Fibroblast of pulmonary artery (primary cell): ENCODE measurements around the gene GFPT2.

Experiments used
- DNase-seq: peaks from one replicate; pipeline ENCODE4 v3.0.0-alpha.2; 2010; ENCODE audit warnings: low read depth
- H3K4me3 ChIP-seq: replicated peaks from 2 replicates; pipeline ENCODE4 v1.5.1; 2011; ENCODE audit warnings: low read depth, mild to moderate bottlenecking, control low read depth, low read length, moderate library complexity
- CTCF ChIP-seq: IDR thresholded peaks from 2 replicates; pipeline ENCODE4 v1.5.1; 2011; ENCODE audit warnings: mild to moderate bottlenecking, control low read depth, low read length, inconsistent platforms; ENCODE audit errors: missing control alignments

GFPT2 gene

GRCh38 chr5:180379355-180380070 is 26.4 kb upstream of the GFPT2 start:
- H3K4me3 ChIP-seq, result no peak overlapping the region

GRCh38 chr5:180378438-180379344 is 25.6 kb upstream of the GFPT2 start:
- no peak overlapping the region for H3K4me3 ChIP-seq
- no peak for TF ChIP-seq CTCF
- no peak for DNase-seq

More at GRCh38 chr5:180379355-180380070, 26.4 kb upstream of the GFPT2 start:
- no peak for DNase-seq
- TF ChIP-seq CTCF, result no peak

GRCh38 chr5:180377556-180378197 is 24.5 kb upstream of the GFPT2 start:
- H3K4me3 ChIP-seq, result no peak overlapping the region
- TF ChIP-seq CTCF, result no peak
- no peak for DNase-seq

GRCh38 chr5:180376511-180376910 is 23.4 kb upstream of the GFPT2 start:
- no peak overlapping the region for H3K4me3 ChIP-seq
- DNase-seq, result no peak
- no peak for TF ChIP-seq CTCF

GRCh38 chr5:180375955-180376354 is 22.8 kb upstream of the GFPT2 start:
- H3K4me3 ChIP-seq, result no peak overlapping the region
- DNase-seq, result no peak
- no peak for TF ChIP-seq CTCF

GRCh38 chr5:180375291-180375690 is 22.2 kb upstream of the GFPT2 start:
- DNase-seq, result no peak
- no peak overlapping the region for H3K4me3 ChIP-seq
- no peak for TF ChIP-seq CTCF
